ENCODE measurements around the gene DENND1C. TPM values are rescaled to one million over a fixed set of nuclear protein-coding genes. Genes with fewer than 3 reads are reported as not detected.
A peak's percentile ranks its signal among the peaks of the same experiment; 100 is the strongest.
"Not testable (repeated sequence)": the region's sequence is repeated elsewhere in the genome, so short reads cannot be mapped to it uniquely, and the experiment has no call there.

The DENND1C gene
- total RNA-seq, 1 donor, result 9.2 TPM

- no peak for DNase-seq (ENCODE audit: low read depth in 2 of 3, low spot score in 2 of 3)
These were observed 27.8 kb upstream of the DENND1C start for GRCh38 chr19:6509118-6509971.

GRCh38 chr19:6508028-6508771 is 26.6 kb upstream of the DENND1C start:
- DNase-seq (ENCODE audit: low read depth in 2 of 3, low spot score in 2 of 3), result not testable (repeated sequence)

- DNase-seq (ENCODE audit: low read depth in 2 of 3, low spot score in 2 of 3), result no peak
These were observed 22.0 kb upstream of the DENND1C start for GRCh38 chr19:6503407-6504201.

GRCh38 chr19:6501740-6502648 is 20.4 kb upstream of the DENND1C start, which contains the start of gene TUBB4A:
TSS of gene TUBB4A (minus strand) at chr19:6502309. CDS start at chr19:6502212, 97 bp downstream.
- DNase-seq (ENCODE audit: low read depth in 2 of 3, low spot score in 2 of 3), result peak in 1 of 3 donors; percentile 47

- DNase-seq (ENCODE audit: low read depth in 2 of 3, low spot score in 2 of 3), result no peak
These were observed 19.5 kb upstream of the DENND1C start for GRCh38 chr19:6500837-6501739.

GRCh38 chr19:6499052-6499790 is 17.6 kb upstream of the DENND1C start:
- no peak for DNase-seq (ENCODE audit: low read depth in 2 of 3, low spot score in 2 of 3)

- no peak for DNase-seq (ENCODE audit: low read depth in 2 of 3, low spot score in 2 of 3)
These were observed 16.9 kb upstream of the DENND1C start for GRCh38 chr19:6498294-6499036.

GRCh38 chr19:6495947-6496346 is 14.4 kb upstream of the DENND1C start:
- DNase-seq (ENCODE audit: low read depth in 2 of 3, low spot score in 2 of 3), result no peak

GRCh38 chr19:6494438-6495036 is 12.9 kb upstream of the DENND1C start:
- DNase-seq (ENCODE audit: low read depth in 2 of 3, low spot score in 2 of 3), result no peak

- DNase-seq (ENCODE audit: low read depth in 2 of 3, low spot score in 2 of 3), result no peak
These were observed 10.4 kb upstream of the DENND1C start for GRCh38 chr19:6491802-6492592.

GRCh38 chr19:6490134-6490533 is 8.5 kb upstream of the DENND1C start:
- DNase-seq (ENCODE audit: low read depth in 2 of 3, low spot score in 2 of 3), result no peak

GRCh38 chr19:6489278-6490061 is 7.9 kb upstream of the DENND1C start:
- no peak for DNase-seq (ENCODE audit: low read depth in 2 of 3, low spot score in 2 of 3)

- no peak for DNase-seq (ENCODE audit: low read depth in 2 of 3, low spot score in 2 of 3)
These were observed 3.2 kb upstream of the DENND1C start for GRCh38 chr19:6484831-6485230.

- no peak for DNase-seq (ENCODE audit: low read depth in 2 of 3, low spot score in 2 of 3)
These were observed 2.6 kb upstream of the DENND1C start for GRCh38 chr19:6484230-6484629.

- no peak for DNase-seq (ENCODE audit: low read depth in 2 of 3, low spot score in 2 of 3)
These were observed 1.6 kb upstream of the DENND1C start for GRCh38 chr19:6483235-6483634.

GRCh38 chr19:6482343-6482686 is 728 bp upstream of the DENND1C start:
- no peak for DNase-seq (ENCODE audit: low read depth in 2 of 3, low spot score in 2 of 3)
